Measurements from ENCODE around the gene TEAD3. TPM values are rescaled to one million over a fixed set of nuclear protein-coding genes. Genes with fewer than 3 reads are reported as not detected.

The TEAD3 gene
- total RNA-seq, 1 donor from 2014 or later = 75.5 TPM

- Histone ChIP-seq H3K36me3 (ENCODE audit: insufficient read depth, low read length) (peaks cover 8% of the 10 kb centered on the region), H3K27ac (ENCODE audit: low read depth, low read length) (peak overlapping the region; percentile 82), H2AFZ (ENCODE audit: low read depth, low read length) (no peak overlapping the region), H3K4me2 (ENCODE audit: low read length) (peak overlapping the region; percentile 80), H3K4me1 (ENCODE audit: insufficient read depth, low read length) (peaks cover 47% of the 10 kb centered on the region), H3K9me3 (ENCODE audit: insufficient read depth, low read depth, low read length) (peaks cover 9% of the 10 kb centered on the region), H3K4me3 (ENCODE audit: insufficient read depth, low read depth, low read length) (no peak overlapping the region), H4K20me1 (ENCODE audit: insufficient read depth, low read length) (no peaks in the 10 kb centered on the region), H3K79me2 (ENCODE audit: insufficient read depth, low read length) (peaks cover 4% of the 10 kb centered on the region), H3K27me3 (ENCODE audit: insufficient read depth, low read length) (no peaks in the 10 kb centered on the region), H3K9ac (ENCODE audit: low read length) (peak overlapping the region; percentile 66)
- Mint-ChIP-seq H3K9me3 (ENCODE audit: unreplicated experiment) (peaks cover 15% of the 10 kb centered on the region), H3K27ac (ENCODE audit: unreplicated experiment) (no peak overlapping the region), H3K4me1 (ENCODE audit: low read depth, unreplicated experiment) (peaks cover 11% of the 10 kb centered on the region), H3K36me3 (ENCODE audit: low read depth, unreplicated experiment) (peaks cover 13% of the 10 kb centered on the region), H3K27me3 (ENCODE audit: low read depth, unreplicated experiment) (peaks cover under 1% of the 10 kb centered on the region), H3K4me3 (ENCODE audit: unreplicated experiment) (no peak overlapping the region)
- no peak for TF ChIP-seq EZH2 (IDR thresholded peaks at IDR 0.05; ENCODE audit: insufficient read depth, low read length)
- TF ChIP-seq, protein P1, sequence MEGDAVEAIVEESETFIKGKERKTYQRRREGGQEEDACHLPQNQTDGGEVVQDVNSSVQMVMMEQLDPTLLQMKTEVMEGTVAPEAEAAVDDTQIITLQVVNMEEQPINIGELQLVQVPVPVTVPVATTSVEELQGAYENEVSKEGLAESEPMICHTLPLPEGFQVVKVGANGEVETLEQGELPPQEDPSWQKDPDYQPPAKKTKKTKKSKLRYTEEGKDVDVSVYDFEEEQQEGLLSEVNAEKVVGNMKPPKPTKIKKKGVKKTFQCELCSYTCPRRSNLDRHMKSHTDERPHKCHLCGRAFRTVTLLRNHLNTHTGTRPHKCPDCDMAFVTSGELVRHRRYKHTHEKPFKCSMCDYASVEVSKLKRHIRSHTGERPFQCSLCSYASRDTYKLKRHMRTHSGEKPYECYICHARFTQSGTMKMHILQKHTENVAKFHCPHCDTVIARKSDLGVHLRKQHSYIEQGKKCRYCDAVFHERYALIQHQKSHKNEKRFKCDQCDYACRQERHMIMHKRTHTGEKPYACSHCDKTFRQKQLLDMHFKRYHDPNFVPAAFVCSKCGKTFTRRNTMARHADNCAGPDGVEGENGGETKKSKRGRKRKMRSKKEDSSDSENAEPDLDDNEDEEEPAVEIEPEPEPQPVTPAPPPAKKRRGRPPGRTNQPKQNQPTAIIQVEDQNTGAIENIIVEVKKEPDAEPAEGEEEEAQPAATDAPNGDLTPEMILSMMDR (IDR thresholded peaks at IDR 0.05; ENCODE audit: insufficient read depth, low read depth, low read length) = no peak
- DNase-seq (ENCODE audit: low read depth) (no peak), FAIRE-seq (no peak)
These were observed 69.4 kb downstream of the TEAD3 start for GRCh38 chr6:35427435-35427834.

DNA sequence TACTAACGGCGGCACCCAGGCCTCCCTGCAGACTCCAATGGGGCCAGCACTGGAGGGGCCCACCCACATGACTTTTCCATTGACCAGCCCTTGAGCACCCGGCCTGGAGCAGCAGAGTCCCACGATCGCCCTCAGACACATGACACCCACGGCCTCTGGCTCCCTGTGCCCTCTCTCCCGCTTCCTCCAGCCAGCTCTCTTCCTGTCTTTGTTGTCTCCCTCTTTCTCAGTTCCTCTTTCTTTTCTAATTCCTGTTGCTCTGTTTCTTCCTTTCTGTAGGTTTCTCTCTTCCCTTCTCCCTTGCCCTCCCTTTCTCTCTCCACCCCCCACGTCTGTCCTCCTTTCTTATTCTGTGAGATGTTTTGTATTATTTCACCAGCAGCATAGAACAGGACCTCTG, 70.8 kb downstream of the TEAD3 start:
- Histone ChIP-seq H4K20me1 (ENCODE audit: insufficient read depth, low read length) (no peaks in the 10 kb centered on the region), H3K27ac (ENCODE audit: low read depth, low read length) (peak overlapping the region; percentile 83), H2AFZ (ENCODE audit: low read depth, low read length) (no peak overlapping the region), H3K27me3 (ENCODE audit: insufficient read depth, low read length) (no peaks in the 10 kb centered on the region), H3K4me3 (ENCODE audit: insufficient read depth, low read depth, low read length) (no peak overlapping the region), H3K9me3 (ENCODE audit: insufficient read depth, low read depth, low read length) (peaks cover 9% of the 10 kb centered on the region), H3K36me3 (ENCODE audit: insufficient read depth, low read length) (peaks cover 9% of the 10 kb centered on the region), H3K79me2 (ENCODE audit: insufficient read depth, low read length) (peaks cover 4% of the 10 kb centered on the region), H3K4me1 (ENCODE audit: insufficient read depth, low read length) (peaks cover 47% of the 10 kb centered on the region), H3K9ac (ENCODE audit: low read length) (peak overlapping the region; percentile 62), H3K4me2 (ENCODE audit: low read length) (peak overlapping the region; percentile 45)
- Mint-ChIP-seq H3K27ac (ENCODE audit: unreplicated experiment) (no peak overlapping the region), H3K4me3 (ENCODE audit: unreplicated experiment) (no peak overlapping the region), H3K4me1 (ENCODE audit: low read depth, unreplicated experiment) (peaks cover 11% of the 10 kb centered on the region), H3K9me3 (ENCODE audit: unreplicated experiment) (peaks cover 15% of the 10 kb centered on the region), H3K36me3 (ENCODE audit: low read depth, unreplicated experiment) (peaks cover 16% of the 10 kb centered on the region), H3K27me3 (ENCODE audit: low read depth, unreplicated experiment) (no peaks in the 10 kb centered on the region)
- no peak for FAIRE-seq
- DNase-seq (ENCODE audit: low read depth) = no peak
- TF ChIP-seq, protein P1 (IDR thresholded peaks at IDR 0.05; ENCODE audit: insufficient read depth, low read depth, low read length) = no peak
- TF ChIP-seq EZH2 (IDR thresholded peaks at IDR 0.05; ENCODE audit: insufficient read depth, low read length) = no peak

GRCh38 chr6:35425284-35425683, 71.6 kb downstream of the TEAD3 start:
- H3K27me3 Mint-ChIP-seq (ENCODE audit: low read depth, unreplicated experiment) = no peaks in the 10 kb centered on the region
- no peak for TF ChIP-seq EZH2 (IDR thresholded peaks at IDR 0.05; ENCODE audit: insufficient read depth, low read length)
- TF ChIP-seq, protein P1 (IDR thresholded peaks at IDR 0.05; ENCODE audit: insufficient read depth, low read depth, low read length) = no peak
- H3K36me3 ChIP-seq (ENCODE audit: insufficient read depth, low read length) = peaks cover 9% of the 10 kb centered on the region
- no peaks in the 10 kb centered on the region for H4K20me1 ChIP-seq (ENCODE audit: insufficient read depth, low read length)
- H3K4me3 ChIP-seq (ENCODE audit: insufficient read depth, low read depth, low read length) = no peak overlapping the region
- H3K36me3 Mint-ChIP-seq (ENCODE audit: low read depth, unreplicated experiment) = peaks cover 16% of the 10 kb centered on the region
- peak overlapping the region; percentile 66 for H3K27ac Mint-ChIP-seq (ENCODE audit: unreplicated experiment)
- peak overlapping the region; percentile 62 for H3K9ac ChIP-seq (ENCODE audit: low read length)
- H3K27ac ChIP-seq (ENCODE audit: low read depth, low read length) = peak overlapping the region; percentile 83
- DNase-seq (ENCODE audit: low read depth) = peak; percentile 97
- peaks cover 9% of the 10 kb centered on the region for H3K9me3 ChIP-seq (ENCODE audit: insufficient read depth, low read depth, low read length)
- peaks cover 6% of the 10 kb centered on the region for H3K79me2 ChIP-seq (ENCODE audit: insufficient read depth, low read length)
- H3K27me3 ChIP-seq (ENCODE audit: insufficient read depth, low read length) = no peaks in the 10 kb centered on the region
- H3K4me1 Mint-ChIP-seq (ENCODE audit: low read depth, unreplicated experiment) = peaks cover 11% of the 10 kb centered on the region
- no peak overlapping the region for H3K4me3 Mint-ChIP-seq (ENCODE audit: unreplicated experiment)
- peaks cover 47% of the 10 kb centered on the region for H3K4me1 ChIP-seq (ENCODE audit: insufficient read depth, low read length)
- no peak overlapping the region for H2AFZ ChIP-seq (ENCODE audit: low read depth, low read length)
- FAIRE-seq = peak; percentile 69
- H3K4me2 ChIP-seq (ENCODE audit: low read length) = peak overlapping the region; percentile 45
- peaks cover 15% of the 10 kb centered on the region for H3K9me3 Mint-ChIP-seq (ENCODE audit: unreplicated experiment)

All from astrocyte (in vitro differentiated cells and primary cell).